Suprapubic skin (tissue), 3 donors: ENCODE data around the gene EYS.

Experiments used
- CTCF ChIP-seq, 2 donors: fragments of 200-600 bp in 1 of 2; fragments of 450-650 bp in 1 of 2; sonication (generic) in 1 of 2; IDR thresholded peaks; one replicate each; pipeline ENCODE4 v1.5.1; 2016 to 2019; ENCODE audit warnings: antibody characterized with exemption in 2 of 2, mild to moderate bottlenecking in 1 of 2, moderate library complexity in 1 of 2
- POLR2A ChIP-seq, 2 donors: fragments of 450-650 bp; IDR thresholded peaks; one replicate each; pipeline ENCODE4 v1.6.1; 2017; ENCODE audit warnings: antibody characterized with exemption in 2 of 2, mild to moderate bottlenecking in 2 of 2, moderate library complexity in 2 of 2

- no peak for TF ChIP-seq POLR2A (IDR thresholded peaks at IDR 0.05)
- no peak for TF ChIP-seq CTCF (IDR thresholded peaks at IDR 0.05)
Observed at GRCh38 chr6:63795826-63796225, 1911.2 kb downstream of the EYS start.
